Stomach smooth muscle (tissue), 2 donors: ENCODE measurements around the gene LCA5L.
"Not testable (repeated sequence)": the region's sequence is repeated elsewhere in the genome, so short reads cannot be mapped to it uniquely, and the experiment has no call there.

ENCODE experiments used
- H3K27ac ChIP-seq: one replicate; pipeline ENCODE4 v1.7.0; 2013; ENCODE audit warnings: mild to moderate bottlenecking, low read length, inconsistent platforms
- H3K27me3 ChIP-seq, 2 donors: one replicate each; pipeline ENCODE4 v1.7.0; 2013; ENCODE audit warnings: low read length in 2 of 2; ENCODE audit not compliant: insufficient read depth in 2 of 2, control insufficient read depth in 1 of 2
- H3K36me3 ChIP-seq, 2 donors: one replicate each; pipeline ENCODE4 v1.7.0; 2013; ENCODE audit warnings: low read length in 2 of 2; ENCODE audit not compliant: control insufficient read depth in 2 of 2, insufficient read depth in 2 of 2
- H3K4me1 ChIP-seq: one replicate; pipeline ENCODE4 v1.7.0; 2013; ENCODE audit warnings: low read length; ENCODE audit not compliant: control insufficient read depth, insufficient read depth
- H3K4me3 ChIP-seq, 2 donors: one replicate each; pipeline ENCODE4 v1.7.0; 2013; ENCODE audit warnings: low read length in 2 of 2
- H3K9ac ChIP-seq, 2 donors: one replicate each; pipeline ENCODE4 v1.7.0; 2013; ENCODE audit warnings: low read length in 2 of 2, mild to moderate bottlenecking in 1 of 2
- H3K9me3 ChIP-seq, 2 donors: one replicate each; pipeline ENCODE4 v1.7.0; 2013; ENCODE audit warnings: low read length in 2 of 2; ENCODE audit not compliant: control insufficient read depth in 2 of 2
- donor health status: healthy.
- donor health status: Pancreatic carcinoma.

The LCA5L gene

GRCh38 chr21:39386899-39387298 is 58.7 kb downstream of the LCA5L start:
- no peaks in the 10 kb centered on the region for H3K9me3 ChIP-seq
- peak overlapping the region in 1 of 2 donors; percentile 75 for H3K4me3 ChIP-seq
- peaks cover 7 to 11% of the 10 kb centered on the region in 2 donors for H3K36me3 ChIP-seq
- H3K27ac ChIP-seq = peak overlapping the region; percentile 60
- H3K27me3 ChIP-seq = no peaks in the 10 kb centered on the region
- no peak overlapping the region for H3K9ac ChIP-seq
- H3K4me1 ChIP-seq = peaks cover 30% of the 10 kb centered on the region

DNA sequence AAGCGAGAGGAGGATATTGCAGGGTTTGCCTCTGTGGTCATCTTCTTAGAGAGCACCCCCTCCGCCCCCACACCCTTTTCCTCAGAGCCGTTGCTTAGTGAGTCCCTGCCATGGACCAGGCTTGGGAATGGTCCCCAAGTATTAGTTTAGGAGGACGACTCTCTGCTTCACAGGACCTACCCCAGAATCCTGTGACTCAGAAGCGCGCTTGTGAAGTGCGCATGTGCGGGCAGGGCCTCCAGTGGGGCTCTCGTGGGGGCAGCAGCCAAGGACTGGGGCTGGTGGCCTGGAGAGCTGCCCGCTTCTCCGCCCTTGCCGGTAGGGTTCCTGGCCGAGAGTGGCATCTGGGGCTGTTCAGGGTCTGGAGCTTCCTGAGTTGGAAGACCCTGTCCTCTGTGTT is 59.4 kb downstream of the LCA5L start:
- Histone ChIP-seq H3K4me1 (peaks cover 30% of the 10 kb centered on the region), H3K27ac (peak overlapping the region; percentile 76), H3K27me3 (no peaks in the 10 kb centered on the region), H3K9ac (peak overlapping the region; percentile 51 to 62), H3K4me3 (peak overlapping the region; percentile 57 to 71), H3K36me3 (peaks cover 2 to 7% of the 10 kb centered on the region in 2 donors), H3K9me3 (no peaks in the 10 kb centered on the region)

GRCh38 chr21:39385299-39386145 is 60.1 kb downstream of the LCA5L start:
- Histone ChIP-seq H3K4me1 (peaks cover 34% of the 10 kb centered on the region), H3K36me3 (peaks cover 0 to 1% of the 10 kb centered on the region in 2 donors), H3K9ac (peak overlapping the region in 1 of 2 donors; percentile 62), H3K27ac (peak overlapping the region; percentile 76), H3K9me3 (no peaks in the 10 kb centered on the region), H3K4me3 (peak overlapping the region; percentile 57 to 71), H3K27me3 (no peaks in the 10 kb centered on the region)

- Histone ChIP-seq H3K36me3 (no peaks in the 10 kb centered on the region), H3K4me3 (no peak overlapping the region), H3K9ac (peak overlapping the region in 1 of 2 donors; percentile 13), H3K27me3 (no peaks in the 10 kb centered on the region), H3K27ac (peak overlapping the region; percentile 55), H3K4me1 (peaks cover 34% of the 10 kb centered on the region), H3K9me3 (no peaks in the 10 kb centered on the region)
Measured at GRCh38 chr21:39384674-39385298, 60.8 kb downstream of the LCA5L start.

- H3K9me3 ChIP-seq, H3K27ac ChIP-seq, H3K27me3 ChIP-seq, H3K36me3 ChIP-seq, H3K4me3 ChIP-seq, H3K9ac ChIP-seq: not testable (repeated sequence)
- peaks cover 27% of the 10 kb centered on the region for H3K4me1 ChIP-seq
Measured at GRCh38 chr21:39382096-39382495, 63.5 kb downstream of the LCA5L start.

- no peaks in the 10 kb centered on the region for H3K36me3 ChIP-seq
- H3K9ac ChIP-seq = peak overlapping the region; percentile 98 to 99
- peaks cover 16% of the 10 kb centered on the region for H3K4me1 ChIP-seq
- H3K27me3 ChIP-seq = no peaks in the 10 kb centered on the region
- no peaks in the 10 kb centered on the region for H3K9me3 ChIP-seq
- peak overlapping the region; percentile 96 to 99 for H3K4me3 ChIP-seq
- peak overlapping the region; percentile 96 for H3K27ac ChIP-seq
Measured at GRCh38 chr21:39381009-39381408, 64.6 kb downstream of the LCA5L start.

DNA sequence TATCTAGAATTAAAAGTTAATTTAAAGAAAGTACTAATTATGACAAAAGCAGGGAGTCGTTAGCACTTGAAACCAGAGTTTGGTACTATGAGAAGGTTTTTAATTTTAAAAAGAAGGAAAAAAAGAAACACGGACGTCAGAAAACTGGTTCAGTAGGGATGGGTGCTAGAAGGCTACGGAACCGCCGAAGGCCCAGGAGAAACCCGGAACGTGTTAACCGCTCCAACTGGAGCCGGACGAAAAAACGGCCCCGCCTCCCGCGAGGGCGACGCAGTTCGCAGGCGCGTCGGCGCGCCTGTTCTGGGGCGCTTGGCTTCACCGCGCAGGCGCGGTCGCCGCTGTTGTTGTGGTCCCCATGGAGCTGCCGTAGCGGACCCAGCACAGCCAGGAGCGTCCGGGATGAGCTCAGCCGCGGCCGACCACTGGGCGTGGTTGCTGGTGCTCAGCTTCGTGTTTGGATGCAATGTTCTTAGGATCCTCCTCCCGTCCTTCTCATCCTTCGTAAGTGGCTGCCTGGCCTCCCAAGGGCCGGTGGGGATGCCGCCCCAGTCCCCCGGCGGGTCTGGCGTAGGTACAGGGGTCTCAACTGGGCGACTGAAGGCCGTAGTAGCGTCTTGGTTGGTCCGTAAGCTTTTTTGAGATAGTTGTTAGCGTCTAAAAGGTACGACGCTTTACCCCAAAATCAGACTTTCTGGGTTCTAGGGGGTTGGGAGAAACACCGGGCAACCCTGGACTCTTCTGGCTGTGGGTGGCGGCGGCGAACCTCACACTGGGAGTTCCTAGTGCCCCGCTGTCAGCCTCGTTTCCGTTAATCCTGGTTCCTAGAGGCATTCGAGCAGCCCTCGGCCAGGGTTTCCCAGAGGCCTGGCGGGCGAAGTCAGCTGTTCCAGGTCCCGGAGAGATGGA is 65.3 kb downstream of the LCA5L start:
- H3K36me3 ChIP-seq = no peaks in the 10 kb centered on the region
- H3K27me3 ChIP-seq = no peaks in the 10 kb centered on the region
- peak overlapping the region; percentile 98 to 99 for H3K9ac ChIP-seq
- peaks cover 10% of the 10 kb centered on the region for H3K4me1 ChIP-seq
- no peaks in the 10 kb centered on the region for H3K9me3 ChIP-seq
- H3K27ac ChIP-seq = peak overlapping the region; percentile 96
- H3K4me3 ChIP-seq = peak overlapping the region; percentile 96 to 99

DNA sequence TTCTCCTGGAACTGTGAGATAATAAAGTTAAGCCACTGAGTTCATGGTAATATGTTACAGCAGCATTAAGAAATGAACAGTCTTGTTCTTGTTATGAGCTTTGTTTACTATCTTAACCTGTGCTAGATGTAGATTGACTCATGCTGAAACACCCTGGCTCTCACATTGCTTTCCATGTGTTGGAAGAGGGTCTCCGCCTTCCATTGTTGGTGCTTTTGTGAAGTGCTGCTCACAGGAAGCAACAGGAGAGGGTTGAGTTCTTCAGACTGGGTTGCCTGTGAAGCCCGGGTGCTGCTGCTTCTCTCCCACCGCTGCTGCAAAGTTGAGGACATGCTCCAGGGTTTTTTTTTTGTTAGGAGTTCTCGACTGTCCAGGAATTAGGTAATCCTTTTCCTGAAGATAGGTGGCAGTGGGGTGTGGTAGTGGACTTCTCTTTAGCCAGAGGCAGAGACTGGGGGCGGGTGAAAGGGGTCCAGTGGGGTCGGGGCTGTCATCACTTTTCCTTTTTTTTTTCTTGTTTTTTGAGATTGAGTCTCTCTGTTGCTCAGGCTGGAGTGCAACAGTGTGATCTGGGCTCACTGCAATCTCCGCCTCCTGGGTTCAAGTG is 68.0 kb downstream of the LCA5L start:
- Histone ChIP-seq H3K27ac (no peak overlapping the region), H3K9ac (no peak overlapping the region), H3K4me3 (no peak overlapping the region)

GRCh38 chr21:39375446-39375845 is 70.1 kb downstream of the LCA5L start:
- Histone ChIP-seq H3K4me3 (no peak overlapping the region), H3K36me3 (no peaks in the 10 kb centered on the region), H3K9ac (no peak overlapping the region), H3K27ac (no peak overlapping the region), H3K9me3 (no peaks in the 10 kb centered on the region), H3K4me1 (peaks cover 4% of the 10 kb centered on the region), H3K27me3 (no peaks in the 10 kb centered on the region)

More for the DNA sequence above, 68.0 kb downstream of the LCA5L start:
- H3K27me3 ChIP-seq = no peaks in the 10 kb centered on the region
- no peaks in the 10 kb centered on the region for H3K9me3 ChIP-seq
- H3K36me3 ChIP-seq = no peaks in the 10 kb centered on the region
- peaks cover 8% of the 10 kb centered on the region for H3K4me1 ChIP-seq

DNA sequence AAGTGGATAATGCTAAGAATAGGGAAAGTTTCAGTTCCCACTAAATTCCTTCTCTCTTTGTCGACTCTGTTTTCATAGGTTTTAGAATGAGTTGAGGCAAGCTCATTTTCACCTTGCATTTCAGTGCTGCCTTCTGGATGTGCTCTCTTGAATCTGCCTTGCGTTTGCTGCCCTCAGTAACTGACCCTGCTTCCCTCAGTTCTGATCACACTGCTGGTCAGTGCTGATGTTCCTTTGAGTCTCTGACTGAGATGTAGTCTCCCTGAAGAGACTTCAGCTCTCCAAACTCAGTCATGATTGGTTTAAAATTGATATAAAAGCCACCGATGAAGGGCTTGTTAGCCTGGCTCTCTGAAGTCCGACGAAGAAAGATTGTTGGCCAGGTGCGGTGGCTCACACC is 71.5 kb downstream of the LCA5L start:
- no peak overlapping the region for H3K9ac ChIP-seq
- H3K4me1 ChIP-seq = no peaks in the 10 kb centered on the region
- H3K27me3 ChIP-seq = no peaks in the 10 kb centered on the region
- no peaks in the 10 kb centered on the region for H3K36me3 ChIP-seq
- H3K9me3 ChIP-seq = no peaks in the 10 kb centered on the region
- no peak overlapping the region for H3K27ac ChIP-seq
- no peak overlapping the region for H3K4me3 ChIP-seq
